KOPT-K1 (cell line): Measurements from ENCODE around the gene BBS9.

Experiments
- H3K27ac ChIP-seq: fragments of 200-600 bp; sonication (generic); 2 replicates; pipeline ENCODE4 v1.5.1; 2016; ENCODE audit warnings: antibody characterized with exemption, mild to moderate bottlenecking, low read depth, low read length; ENCODE audit not compliant: poor library complexity, severe bottlenecking
- H3K36me3 ChIP-seq: fragments of 200-600 bp; sonication (generic); 2 replicates; pipeline ENCODE4 v1.5.1; 2017; ENCODE audit warnings: antibody characterized with exemption, mild to moderate bottlenecking, low read length, moderate library complexity; ENCODE audit not compliant: insufficient read depth
- H3K9me3 ChIP-seq: fragments of 200-600 bp; sonication (generic); 2 replicates; pipeline ENCODE4 v1.5.1; 2017; ENCODE audit warnings: antibody characterized with exemption, low read length, mild to moderate bottlenecking; ENCODE audit not compliant: insufficient read depth, poor library complexity, severe bottlenecking

The BBS9 gene

DNA sequence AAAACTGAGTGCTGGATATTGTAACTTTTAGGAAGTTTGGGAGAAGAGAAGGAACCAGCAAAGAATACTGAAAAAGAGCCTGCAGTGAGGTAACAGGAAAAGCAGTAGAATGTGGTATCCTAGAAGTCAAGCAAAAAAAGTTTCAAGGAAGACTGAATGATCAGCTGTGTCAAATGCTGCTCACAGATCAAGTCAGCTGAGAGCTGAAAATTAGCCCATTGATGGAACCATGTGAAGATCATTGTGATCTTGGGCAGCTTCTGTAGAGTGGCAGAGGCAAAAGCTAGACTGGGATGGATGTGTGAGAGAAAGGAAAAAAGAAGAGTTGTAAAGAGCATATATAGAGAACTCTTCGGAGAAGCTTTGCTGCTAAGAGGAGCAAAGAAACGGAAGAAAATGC is 460.5 kb downstream of the BBS9 start:
- H3K36me3 ChIP-seq, result no peaks in the 10 kb centered on the region
- no peak overlapping the region for H3K27ac ChIP-seq
- H3K9me3 ChIP-seq, result no peaks in the 10 kb centered on the region

DNA sequence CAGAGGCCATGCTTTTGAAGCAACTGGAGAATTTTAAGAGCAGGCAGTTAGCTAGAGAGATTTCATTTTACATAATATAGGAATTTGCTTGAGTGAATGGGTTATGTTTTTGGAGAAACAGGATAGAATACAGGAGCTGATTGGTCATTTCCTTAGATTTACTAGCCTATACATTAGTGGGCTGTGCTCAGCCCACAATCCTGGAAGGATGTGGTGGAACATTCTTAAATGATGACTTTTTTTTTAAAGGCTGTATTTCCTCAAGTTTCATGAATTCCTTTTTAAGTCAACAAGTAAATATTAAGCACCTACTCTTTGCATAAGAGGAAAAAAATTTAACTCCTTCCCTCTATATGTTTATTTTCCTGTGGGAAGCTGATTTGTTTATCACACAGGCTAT is 461.6 kb downstream of the BBS9 start:
- Histone ChIP-seq H3K9me3 (no peaks in the 10 kb centered on the region), H3K36me3 (no peaks in the 10 kb centered on the region), H3K27ac (no peak overlapping the region)

DNA sequence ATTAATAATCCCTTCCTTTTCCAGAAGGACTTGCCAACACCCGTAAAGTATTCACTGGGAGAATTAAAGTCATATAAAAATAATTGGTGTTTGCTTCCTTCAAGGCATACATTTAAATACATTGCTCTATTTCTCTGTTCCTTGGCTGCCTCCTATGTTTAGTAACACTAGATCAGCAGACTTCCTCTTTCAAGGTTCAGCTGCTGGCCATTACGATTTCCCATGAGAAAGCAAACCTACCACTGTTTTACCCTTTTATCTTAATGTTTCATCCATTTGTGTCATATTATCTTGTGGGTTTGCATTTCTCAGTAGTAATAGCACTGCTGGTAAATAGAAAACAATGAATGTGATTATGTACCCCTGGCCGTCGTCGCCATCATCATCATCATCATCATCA is 462.1 kb downstream of the BBS9 start:
- Histone ChIP-seq H3K9me3 (no peaks in the 10 kb centered on the region), H3K36me3 (no peaks in the 10 kb centered on the region), H3K27ac (no peak overlapping the region)

DNA sequence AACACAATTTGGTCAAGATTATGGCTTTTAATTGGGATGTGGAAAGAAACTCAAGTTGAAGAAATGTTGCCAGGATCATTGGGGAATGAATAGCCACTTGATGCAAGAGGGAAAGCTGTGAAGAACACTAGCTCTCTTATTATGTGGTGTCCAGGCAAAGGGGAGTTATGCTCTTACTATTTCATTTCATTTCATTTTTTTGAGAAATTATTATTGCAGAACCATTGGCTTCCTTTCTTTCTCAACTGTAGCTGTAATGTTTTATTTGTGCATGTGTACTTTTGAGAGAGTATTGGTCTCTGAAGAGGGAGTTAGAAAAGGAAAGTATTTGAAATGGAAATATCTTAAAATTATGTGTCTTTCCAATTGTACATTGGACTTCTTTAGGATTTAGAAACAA is 463.4 kb downstream of the BBS9 start:
- no peak overlapping the region for H3K27ac ChIP-seq
- H3K9me3 ChIP-seq, result no peaks in the 10 kb centered on the region
- H3K36me3 ChIP-seq, result no peaks in the 10 kb centered on the region

DNA sequence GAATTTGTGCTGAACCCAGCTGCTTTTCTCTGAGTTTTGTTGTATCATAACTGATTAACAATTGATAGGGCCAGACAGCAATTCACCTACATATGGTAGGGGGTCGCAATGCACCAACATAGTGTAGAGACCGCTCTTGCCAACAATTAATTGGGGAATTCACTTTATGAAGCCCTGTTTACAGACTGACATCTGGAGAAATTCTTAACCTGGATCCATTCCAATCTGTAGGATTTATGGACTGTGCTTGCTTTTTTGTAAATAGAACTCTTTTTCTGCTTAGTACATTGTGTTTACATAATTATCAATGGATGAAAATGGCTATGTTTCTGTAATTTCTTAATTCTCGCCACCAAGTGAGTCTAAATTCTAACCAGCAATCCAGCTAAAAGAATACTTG is 464.2 kb downstream of the BBS9 start:
- no peak overlapping the region for H3K27ac ChIP-seq
- no peaks in the 10 kb centered on the region for H3K9me3 ChIP-seq
- no peaks in the 10 kb centered on the region for H3K36me3 ChIP-seq

DNA sequence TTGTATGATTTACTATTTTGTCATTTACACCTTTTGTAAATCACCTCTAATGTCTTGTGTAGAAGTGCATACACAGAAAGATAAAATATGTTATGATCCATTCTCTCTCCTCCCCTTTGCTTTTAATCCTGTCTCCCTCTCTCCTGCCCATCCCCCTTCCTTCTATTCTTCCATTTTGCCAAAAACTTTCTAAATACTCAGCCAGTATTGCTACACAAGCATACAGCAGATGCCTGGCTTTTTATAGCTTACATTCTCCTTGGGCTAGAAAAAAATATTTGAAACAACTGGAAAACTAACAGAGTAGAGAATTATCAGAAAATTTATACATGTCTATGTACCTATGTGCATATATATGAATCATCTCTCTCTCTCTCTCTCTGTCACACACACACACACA is 467.3 kb downstream of the BBS9 start:
- Histone ChIP-seq H3K36me3 (no peaks in the 10 kb centered on the region), H3K27ac (no peak overlapping the region), H3K9me3 (no peaks in the 10 kb centered on the region)

DNA sequence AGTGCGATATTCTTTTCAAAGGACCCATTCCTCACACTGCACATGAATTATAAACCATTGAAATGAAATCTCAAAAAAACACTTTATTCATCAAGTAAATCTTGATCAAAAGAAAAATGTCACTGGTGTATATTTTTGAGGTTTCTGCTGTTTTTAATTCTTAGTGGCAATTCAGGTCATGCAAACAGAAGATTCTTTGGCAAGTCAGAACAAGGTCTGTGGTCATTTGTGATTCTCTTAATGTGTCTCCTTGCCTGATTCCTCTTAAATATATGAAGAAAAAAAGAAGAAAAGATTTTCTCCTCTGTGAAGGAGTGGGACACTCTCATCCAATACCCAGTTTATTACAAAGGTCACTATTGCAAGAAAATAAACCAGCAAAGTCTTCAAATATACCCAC is 467.8 kb downstream of the BBS9 start:
- H3K27ac ChIP-seq, result no peak overlapping the region
- H3K9me3 ChIP-seq, result no peaks in the 10 kb centered on the region
- no peaks in the 10 kb centered on the region for H3K36me3 ChIP-seq

DNA sequence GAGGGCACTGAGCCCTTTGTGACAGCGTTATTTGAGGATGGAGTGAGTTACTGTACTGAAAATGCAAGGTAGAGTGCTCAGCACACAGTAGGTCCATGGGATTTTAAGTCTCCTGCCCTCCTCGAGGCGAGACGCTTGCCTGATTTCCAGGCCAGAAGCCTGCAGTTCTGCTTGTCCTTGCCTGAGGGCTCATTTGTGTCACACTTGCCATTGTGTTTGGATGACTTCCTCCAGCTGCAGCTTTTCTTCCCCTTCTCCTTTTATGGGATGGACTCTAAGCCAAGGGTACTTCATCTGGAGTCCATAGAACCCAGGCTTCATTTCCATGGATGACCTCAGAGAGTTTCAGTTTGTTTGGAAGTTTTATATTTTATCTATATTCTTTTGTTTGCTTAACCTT is 471.7 kb downstream of the BBS9 start:
- Histone ChIP-seq H3K9me3 (no peaks in the 10 kb centered on the region), H3K36me3 (no peaks in the 10 kb centered on the region)

DNA sequence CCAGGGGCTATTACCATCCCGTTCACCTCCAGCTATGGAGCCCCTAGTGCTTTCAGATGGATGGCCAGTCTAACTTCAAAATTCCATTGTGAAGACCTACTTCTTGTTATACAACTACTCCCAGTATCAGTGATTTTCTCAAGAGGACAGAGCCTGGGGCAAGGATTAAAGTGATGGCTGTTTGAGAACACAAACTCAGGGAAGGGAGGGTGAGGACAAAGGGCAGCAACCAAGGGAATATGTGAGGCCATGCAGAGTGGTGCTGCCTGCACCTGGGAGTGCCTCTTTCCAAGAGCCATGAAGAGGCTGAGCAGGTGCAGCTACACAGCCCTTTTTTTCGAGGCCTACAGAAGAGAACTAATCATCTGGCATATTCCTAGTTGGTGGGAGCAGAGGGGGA is 472.5 kb downstream of the BBS9 start:
- H3K9me3 ChIP-seq, result no peaks in the 10 kb centered on the region
- H3K27ac ChIP-seq, result no peak overlapping the region
- H3K36me3 ChIP-seq, result no peaks in the 10 kb centered on the region

More for the DNA sequence above, 471.7 kb downstream of the BBS9 start:
- no peak overlapping the region for H3K27ac ChIP-seq

DNA sequence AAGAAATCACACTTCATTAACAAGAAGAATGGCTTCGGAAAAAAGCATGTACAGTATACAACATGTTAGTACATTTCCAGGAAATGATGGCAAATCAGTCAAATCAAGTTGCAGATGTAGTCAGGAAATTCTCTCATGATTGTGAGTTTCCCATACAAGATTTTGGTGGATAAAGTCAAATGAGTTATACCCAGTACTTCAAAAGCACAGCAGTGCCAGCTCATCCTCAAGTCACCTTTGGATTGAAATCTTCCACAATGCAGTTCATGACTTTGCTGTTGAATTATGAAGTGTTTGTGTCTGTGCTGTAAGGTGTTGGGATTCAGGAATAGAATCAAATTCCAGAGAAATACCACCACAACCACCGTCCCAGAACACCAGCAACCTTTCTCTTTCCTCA is 474.7 kb downstream of the BBS9 start:
- H3K9me3 ChIP-seq, result no peaks in the 10 kb centered on the region
- no peak overlapping the region for H3K27ac ChIP-seq
- H3K36me3 ChIP-seq, result no peaks in the 10 kb centered on the region

DNA sequence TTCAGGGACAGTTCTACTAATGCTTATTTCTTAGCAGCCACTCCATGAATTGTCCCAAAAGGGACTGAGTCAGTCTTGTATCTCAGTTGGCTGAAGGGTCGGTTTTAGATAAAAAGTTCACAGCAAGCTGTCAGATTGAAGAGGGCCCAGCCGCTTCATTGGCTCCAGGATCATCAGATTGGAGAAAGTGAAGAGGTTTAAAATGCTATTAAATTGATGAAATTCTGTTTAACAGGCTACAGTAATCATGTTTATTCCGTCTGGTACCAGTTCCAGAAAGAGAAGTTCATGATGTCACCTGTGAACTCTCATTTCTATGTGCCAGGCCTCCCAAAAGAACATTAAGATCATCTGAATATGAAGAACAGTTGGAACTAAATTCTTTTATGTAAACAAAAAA is 481.6 kb downstream of the BBS9 start:
- no peak overlapping the region for H3K27ac ChIP-seq
- no peaks in the 10 kb centered on the region for H3K9me3 ChIP-seq
- no peaks in the 10 kb centered on the region for H3K36me3 ChIP-seq

DNA sequence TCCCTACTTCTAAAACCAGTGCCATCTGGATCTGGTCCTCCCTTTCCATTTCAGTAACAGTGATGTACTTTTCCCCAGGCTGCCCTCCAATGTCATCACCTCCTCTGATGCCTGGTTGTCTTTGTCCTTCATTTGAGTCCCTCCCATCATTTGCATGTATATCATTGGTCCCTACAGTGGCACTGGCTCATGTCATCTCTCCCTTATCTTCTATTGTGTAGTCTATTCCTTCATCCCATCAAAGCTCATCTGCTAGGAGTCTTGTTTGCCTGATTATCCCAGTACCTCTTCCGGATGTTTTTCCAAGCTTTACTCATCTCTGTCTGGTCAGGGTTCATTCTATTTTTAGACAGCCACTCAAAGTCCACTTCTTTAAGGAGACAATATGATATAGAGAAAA is 483.1 kb downstream of the BBS9 start:
- Histone ChIP-seq H3K27ac (no peak overlapping the region), H3K9me3 (no peaks in the 10 kb centered on the region), H3K36me3 (no peaks in the 10 kb centered on the region)

DNA sequence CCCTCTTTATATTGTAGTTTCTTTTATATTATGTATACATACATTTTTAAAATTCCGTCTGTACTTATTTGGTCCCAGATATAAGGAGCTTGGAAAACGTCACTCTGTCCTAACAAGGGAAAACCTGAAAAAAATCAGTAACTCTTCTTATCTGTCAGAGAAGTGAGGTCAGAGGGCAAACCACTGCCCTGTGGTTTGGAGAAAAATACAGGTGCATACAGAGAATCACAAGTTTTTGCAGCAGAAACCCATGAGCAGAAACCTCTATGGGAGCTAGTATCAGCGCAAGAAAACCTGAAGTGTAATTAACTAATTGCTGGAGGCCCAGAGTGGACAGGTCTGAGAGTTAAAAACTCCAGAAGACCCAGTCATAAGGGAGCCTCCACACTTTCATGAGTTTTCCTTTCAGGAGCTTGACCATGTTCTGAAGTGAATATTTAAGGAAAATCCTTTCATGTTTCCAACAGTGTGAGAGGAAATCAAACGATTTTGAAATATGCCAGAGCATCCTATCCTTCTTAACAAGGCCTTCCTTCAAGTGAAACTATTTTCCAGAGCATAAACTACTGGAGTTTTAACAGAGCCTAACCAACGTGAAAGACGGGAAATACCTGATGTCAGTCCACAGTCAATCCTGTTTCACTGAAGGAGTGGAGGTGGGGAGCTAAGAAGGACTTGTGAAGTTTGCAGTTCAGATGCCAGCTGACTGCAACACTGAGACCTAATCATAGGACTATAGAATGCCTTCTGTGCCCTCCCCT is 485.2 kb downstream of the BBS9 start:
- Histone ChIP-seq H3K9me3 (no peaks in the 10 kb centered on the region), H3K36me3 (no peaks in the 10 kb centered on the region), H3K27ac (no peak overlapping the region)

DNA sequence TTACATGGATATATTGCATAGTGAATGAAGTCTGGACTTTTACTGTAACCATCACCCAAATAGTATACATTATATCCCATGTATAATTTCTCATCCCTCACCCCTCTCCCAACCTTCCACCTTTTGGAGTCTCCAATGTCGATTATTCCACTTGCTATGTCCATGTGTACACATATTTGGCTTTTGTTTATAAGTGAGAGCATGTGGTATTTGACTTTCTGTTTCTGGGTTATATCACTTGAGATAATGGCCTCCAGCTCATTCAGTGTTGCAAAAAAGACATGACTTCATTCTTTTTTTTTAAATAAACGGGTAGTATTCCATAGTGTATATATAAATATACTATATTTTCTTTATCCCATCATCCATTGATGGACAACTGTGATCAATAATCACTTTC is 487.4 kb downstream of the BBS9 start:
- H3K36me3 ChIP-seq, result no peaks in the 10 kb centered on the region
- no peaks in the 10 kb centered on the region for H3K9me3 ChIP-seq
- H3K27ac ChIP-seq, result no peak overlapping the region

DNA sequence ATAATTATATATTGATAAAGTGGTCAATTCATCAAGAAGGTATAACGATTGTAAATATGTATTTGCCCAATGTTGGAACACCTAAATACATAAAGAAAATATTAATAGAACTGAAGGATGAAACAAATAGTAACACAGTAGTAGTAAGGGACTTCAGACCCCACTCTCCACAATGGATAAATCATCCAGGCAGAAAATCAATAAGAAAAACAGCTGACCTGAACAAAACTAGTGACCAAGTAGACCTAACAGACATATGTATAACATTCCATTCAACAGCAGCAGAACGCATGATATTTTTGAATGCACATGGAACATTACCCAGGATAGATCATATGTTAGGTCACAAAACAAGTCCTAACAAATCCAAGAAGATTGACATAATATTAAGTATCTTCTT is 489.9 kb downstream of the BBS9 start:
- no peaks in the 10 kb centered on the region for H3K36me3 ChIP-seq
- H3K9me3 ChIP-seq, result no peaks in the 10 kb centered on the region
- H3K27ac ChIP-seq, result no peak overlapping the region

DNA sequence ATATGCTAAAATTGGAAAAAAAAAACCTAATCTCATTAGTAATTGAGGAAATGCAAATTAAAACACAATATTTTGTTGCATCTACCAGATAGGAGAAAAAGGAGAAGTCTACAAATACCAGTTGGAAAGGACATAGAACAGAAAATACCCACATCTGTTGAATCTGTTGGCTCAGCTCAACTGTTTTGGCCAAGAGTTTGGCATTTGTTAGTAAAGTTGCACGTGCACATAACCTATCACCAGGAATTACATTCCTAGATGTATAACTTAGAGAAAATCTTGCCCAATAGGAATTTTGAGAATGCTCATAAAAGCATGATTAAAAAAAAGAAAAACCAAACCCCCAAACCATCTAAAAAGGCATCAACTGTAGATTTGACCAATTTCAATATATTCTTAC is 493.9 kb downstream of the BBS9 start:
- no peak overlapping the region for H3K27ac ChIP-seq
- no peaks in the 10 kb centered on the region for H3K36me3 ChIP-seq
- H3K9me3 ChIP-seq, result no peaks in the 10 kb centered on the region
